Measurements from ENCODE around the gene GRIFIN.

Gene GRIFIN

DNA sequence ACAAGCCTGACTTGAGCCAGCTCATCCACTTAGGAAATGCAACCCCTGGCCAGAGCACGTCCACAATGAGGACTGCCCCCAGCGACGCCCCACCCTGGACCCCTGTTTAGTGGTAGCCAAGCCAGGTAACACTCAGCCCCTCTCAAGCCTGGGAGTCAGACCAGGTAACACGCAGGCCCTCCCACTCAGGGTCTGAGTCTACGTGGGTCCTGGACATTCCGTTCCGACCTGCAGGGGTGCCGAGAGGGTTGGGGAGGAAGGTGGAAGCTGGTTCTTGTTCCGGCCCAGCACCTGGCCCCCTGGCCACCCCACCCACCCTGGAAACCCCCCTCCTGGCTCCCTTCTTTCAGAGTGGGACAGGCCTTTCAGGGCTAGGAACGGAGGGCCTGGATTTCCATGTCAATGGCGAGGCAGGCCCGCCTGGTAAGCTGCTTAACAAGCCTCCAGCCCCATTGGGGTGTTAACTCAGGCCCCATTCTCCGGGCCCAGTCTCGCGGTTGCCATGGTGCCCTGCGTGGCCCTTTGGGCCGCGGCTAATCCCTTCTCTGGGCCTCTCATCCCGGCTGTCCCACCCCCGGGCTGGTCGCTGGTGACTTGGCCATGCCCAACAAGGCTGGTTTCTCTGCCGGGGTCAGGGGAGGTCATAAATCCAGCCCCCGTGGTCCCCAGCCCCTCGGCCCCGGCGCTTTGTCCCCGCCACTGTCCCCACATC lies 23.7 kb upstream of the GRIFIN start:
- DNase-seq (ENCODE audit: extremely low read depth in 1 of 2, low read depth in 1 of 2) = no peak

DNA sequence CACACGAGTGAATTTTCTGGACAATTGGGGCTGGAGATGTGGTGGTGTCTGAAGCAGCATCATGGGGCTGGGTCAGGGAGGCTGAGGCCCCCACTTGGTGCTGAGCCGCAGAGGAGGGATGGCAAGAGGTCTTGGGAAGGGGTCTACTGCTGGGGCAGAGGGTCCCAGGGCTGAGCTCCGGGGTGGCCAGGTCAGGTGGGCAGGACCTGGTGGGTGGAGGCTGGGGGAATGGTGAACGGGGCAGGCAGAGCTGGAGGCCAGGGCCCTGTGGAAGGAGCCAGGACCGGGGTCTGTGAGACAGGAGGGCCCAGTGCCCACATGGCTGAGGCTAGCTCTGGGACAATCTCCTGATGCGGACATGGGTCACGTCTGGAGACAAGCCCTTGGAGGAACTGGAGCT lies 23.0 kb upstream of the GRIFIN start:
- DNase-seq (ENCODE audit: extremely low read depth in 1 of 2, low read depth in 1 of 2) = no peak

- no peak for DNase-seq (ENCODE audit: extremely low read depth in 1 of 2, low read depth in 1 of 2)
Observed at GRCh38 chr7:2498708-2499107, 22.5 kb upstream of the GRIFIN start.

GRCh38 chr7:2497500-2498336 lies 21.5 kb upstream of the GRIFIN start:
- no peak for DNase-seq (ENCODE audit: extremely low read depth in 1 of 2, low read depth in 1 of 2)

DNA sequence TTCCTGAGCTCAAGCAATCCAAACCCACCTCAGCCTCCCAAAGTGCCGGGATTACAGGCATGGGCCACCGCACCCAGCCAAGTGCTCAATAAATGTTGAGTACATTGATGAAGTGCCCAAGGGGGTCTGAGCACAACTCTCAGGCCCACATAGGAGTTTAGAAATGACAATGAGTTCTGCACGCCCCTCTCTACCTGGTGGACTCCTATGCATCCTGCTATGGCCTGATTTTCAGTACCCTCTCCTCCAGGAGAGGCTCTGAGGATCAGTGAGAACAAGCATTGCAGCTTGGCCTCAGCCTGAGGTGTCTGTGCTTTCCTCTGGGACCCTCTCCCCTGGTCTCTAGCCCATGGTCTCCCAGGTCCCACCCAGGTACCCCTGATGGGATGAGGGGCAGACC lies 20.9 kb upstream of the GRIFIN start:
- DNase-seq (ENCODE audit: extremely low read depth in 1 of 2, low read depth in 1 of 2) = no peak

GRCh38 chr7:2496375-2496774 lies 20.2 kb upstream of the GRIFIN start:
- no peak for DNase-seq (ENCODE audit: extremely low read depth in 1 of 2, low read depth in 1 of 2)

- no peak for DNase-seq (ENCODE audit: extremely low read depth in 1 of 2, low read depth in 1 of 2)
Observed at GRCh38 chr7:2495418-2496299, 19.5 kb upstream of the GRIFIN start.

DNA sequence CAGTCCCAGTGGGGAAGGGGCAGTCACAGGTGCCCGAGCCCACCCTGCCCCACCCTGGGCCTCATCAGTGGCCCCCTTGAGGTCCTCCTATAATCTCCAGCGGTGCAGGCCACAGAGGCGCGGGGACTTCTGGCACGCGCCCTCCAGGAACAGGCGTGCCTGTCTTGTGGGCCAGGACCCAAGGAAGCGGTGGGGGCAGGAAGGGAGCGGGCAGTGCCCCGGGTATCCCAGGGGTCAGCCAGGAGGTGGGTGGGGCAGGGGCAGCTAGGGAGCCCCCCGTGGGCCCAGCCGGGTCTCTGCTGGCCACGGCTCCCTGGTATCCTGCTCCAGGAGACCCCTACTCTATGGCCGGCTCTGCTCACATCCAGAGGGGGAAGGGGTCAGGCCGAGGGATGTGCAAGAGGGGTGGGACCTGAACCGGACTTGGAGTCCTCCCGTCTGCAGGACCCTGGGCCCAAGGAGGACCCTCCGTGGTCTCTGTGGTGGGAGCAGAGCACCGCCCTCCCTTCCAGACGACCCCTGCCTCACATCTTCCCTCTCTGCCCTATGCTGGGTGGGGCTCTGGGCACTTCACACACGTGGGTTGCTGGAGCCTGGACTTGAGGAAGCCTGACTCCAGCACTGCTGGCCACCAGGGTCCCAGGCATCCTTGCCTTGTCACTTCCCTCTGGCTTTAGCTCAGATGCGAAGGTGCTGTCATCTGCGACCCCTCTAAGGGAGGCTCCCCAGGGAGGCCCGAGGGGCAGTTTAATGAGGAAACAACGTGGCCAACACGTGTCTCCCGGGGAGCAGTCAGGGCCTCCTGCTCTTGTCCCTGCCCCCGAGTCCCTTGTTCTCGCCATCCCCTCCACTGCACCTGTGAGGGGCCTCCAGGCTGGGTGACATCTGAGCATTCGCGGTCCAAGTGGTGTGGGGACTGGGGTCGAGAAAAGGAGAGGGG lies 18.3 kb upstream of the GRIFIN start:
- no peak for DNase-seq (ENCODE audit: extremely low read depth in 1 of 2, low read depth in 1 of 2)

DNA sequence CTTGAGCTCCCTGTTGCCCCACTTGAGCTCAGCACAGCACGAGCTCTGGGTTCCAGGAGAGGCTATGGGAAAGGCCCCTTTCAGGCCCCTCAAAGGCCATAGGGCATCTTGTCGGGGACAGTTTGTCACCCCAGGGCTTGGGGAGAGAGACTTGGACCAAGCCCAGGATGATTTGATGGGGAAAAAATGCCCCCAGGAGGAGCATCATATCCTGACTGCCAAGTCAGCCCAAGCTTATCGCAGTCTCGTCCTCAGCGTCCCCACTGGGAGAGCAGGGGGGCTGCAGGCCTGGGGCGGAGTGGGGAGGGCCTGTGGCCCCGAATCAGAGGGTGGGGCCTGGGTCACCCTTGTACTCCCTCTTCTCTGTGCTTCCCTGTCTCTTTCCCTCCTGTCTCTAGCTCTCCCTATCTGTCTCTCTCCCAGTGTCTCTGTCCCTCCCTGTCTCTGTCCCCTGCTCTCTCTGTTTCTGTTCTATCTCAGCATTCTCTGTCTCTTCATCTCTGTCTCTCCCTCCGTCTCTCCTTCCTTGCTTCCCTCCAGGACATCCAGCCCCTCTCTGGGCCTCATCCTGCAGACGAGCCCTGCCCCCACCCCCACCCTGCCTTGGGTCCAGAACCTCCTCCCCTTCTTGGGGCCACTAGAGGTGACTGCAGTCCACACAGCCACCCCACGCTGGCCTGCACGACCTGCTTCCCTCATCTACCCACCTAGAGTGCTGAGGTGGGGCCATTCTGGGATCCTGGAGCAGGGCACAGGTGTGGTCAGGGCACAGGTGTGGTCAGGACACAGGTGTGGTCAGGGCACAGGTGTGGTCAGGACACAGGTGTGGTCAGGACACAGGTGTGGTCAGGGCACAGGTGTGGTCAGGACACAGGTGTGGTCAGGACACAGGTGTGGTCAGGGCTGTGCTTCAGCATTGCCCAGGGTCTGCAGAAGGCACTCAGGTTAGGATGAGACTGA lies 17.3 kb upstream of the GRIFIN start:
- DNase-seq (ENCODE audit: extremely low read depth in 1 of 2, low read depth in 1 of 2) = no peak

DNA sequence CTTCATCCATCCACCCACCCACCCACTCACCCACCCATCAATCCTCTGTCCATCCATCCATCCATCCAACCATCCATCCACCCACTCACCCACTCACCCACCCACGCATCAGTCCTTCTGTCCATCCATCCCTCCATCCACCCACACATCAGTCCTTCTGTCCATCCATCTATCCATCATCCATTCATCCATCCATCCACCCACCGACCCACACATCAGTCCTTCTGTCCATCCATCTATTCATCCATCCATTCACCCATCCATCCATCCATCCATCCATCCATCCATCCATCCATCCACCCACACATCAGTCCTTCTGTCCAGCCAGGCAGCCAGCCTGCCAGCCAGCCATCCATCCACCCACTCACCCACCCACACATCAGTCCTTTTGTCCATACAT lies 15.8 kb upstream of the GRIFIN start:
- DNase-seq (ENCODE audit: extremely low read depth in 1 of 2, low read depth in 1 of 2) = no peak

- DNase-seq (ENCODE audit: extremely low read depth in 1 of 2, low read depth in 1 of 2) = no peak
Observed at GRCh38 chr7:2490181-2490651, 14.0 kb upstream of the GRIFIN start.

DNA sequence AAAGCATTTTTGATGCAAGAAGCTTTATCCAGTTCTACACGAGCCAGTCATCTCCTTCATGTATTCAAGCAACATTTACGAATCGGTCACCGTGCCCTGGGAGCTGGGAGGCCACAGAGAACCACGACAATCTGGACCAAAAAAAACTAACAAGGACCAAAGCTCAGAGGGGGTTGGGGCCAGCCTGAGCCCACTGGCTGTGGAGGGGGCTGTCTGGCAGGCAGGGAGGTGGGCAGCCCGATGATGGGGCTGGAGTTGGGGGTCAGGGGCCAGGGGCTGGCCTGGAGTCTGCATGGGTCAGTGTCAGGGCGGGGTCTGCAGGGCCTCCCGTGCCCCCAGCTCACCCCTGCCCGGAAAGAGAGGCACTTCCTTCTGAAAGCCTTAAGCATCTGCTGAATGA lies 12.5 kb upstream of the GRIFIN start:
- DNase-seq (ENCODE audit: extremely low read depth in 1 of 2, low read depth in 1 of 2) = no peak

DNA sequence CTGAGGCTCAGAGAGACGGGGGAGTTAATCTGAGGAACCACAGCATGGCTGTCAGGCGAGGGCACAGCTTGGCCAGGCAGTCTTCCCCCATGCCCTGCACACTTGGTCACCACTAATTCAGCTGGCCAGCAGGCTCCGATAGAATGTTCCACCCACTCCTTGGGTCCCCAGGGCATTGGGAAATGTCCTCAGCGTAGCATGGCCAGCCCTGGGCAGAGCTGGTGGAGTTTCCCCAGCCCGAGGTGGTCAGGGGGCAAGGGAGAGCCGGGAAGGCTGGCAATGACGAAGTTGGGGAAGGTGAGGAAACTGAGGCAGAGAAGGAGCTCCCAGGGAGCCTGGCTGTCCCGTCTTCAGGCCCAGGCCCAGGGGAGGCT lies 12.1 kb upstream of the GRIFIN start:
- DNase-seq (ENCODE audit: extremely low read depth in 1 of 2, low read depth in 1 of 2) = no peak

- DNase-seq (ENCODE audit: extremely low read depth in 1 of 2, low read depth in 1 of 2) = no peak
Observed at GRCh38 chr7:2487586-2488271, 11.5 kb upstream of the GRIFIN start.

DNA sequence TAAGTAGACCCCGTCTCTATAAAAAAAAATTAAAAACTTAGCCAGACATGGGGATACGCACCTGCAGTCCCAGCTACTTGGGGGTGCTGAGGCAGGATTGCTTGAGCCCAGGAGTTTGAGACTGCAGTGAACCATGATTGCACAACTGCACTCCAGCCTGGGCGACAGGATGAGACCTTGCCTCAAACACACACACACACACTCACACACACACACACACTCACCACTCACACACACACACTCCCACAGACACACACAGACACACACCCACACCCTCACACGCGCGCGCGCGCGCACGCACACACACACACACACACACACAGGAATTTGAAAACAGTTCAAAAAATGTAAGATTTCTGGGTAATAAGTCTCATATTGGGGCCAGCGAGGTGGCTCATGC lies 8.7 kb upstream of the GRIFIN start:
- no peak for DNase-seq (ENCODE audit: extremely low read depth in 1 of 2, low read depth in 1 of 2)

DNA sequence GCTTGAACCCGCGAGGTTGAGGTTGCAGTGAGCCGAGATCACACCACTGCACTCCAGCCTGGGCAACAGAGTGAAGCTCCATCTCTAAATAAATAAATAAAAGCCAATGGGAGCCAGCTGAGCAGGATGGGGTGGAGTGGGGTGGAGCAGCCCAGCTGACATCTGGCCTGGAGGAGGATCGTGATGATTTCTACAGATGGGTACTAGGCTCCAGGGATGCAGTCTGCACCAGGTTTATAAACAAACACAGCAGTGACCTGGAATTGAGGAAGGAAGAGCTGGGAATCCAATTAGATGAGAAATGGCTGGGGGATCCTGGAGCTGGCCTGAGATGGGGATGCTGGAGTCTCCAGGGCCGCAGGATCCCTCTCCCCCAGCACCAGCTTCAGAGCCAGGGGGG lies 7.3 kb upstream of the GRIFIN start:
- no peak for DNase-seq (ENCODE audit: extremely low read depth in 1 of 2, low read depth in 1 of 2)

- DNase-seq (ENCODE audit: extremely low read depth in 1 of 2, low read depth in 1 of 2) = no peak
Observed at GRCh38 chr7:2482725-2483451, 6.7 kb upstream of the GRIFIN start.

GRCh38 chr7:2481195-2481594 lies 5.0 kb upstream of the GRIFIN start:
- DNase-seq (ENCODE audit: extremely low read depth in 1 of 2, low read depth in 1 of 2) = no peak
